Measurements from ENCODE around the gene EFCAB12. TPM values are rescaled to one million over a fixed set of nuclear protein-coding genes. Genes with fewer than 3 reads are reported as not detected.
"Not testable (repeated sequence)": the region's sequence is repeated elsewhere in the genome, so short reads cannot be mapped to it uniquely, and the experiment has no call there.

EFCAB12 gene
- total RNA-seq, 1 experiment from 2014 or later: 0.71 TPM

GRCh38 chr3:129366312-129366831 lies 62.1 kb downstream of the EFCAB12 start:
- H3K27ac ChIP-seq (ENCODE audit: low read depth, low read length, poor library complexity, severe bottlenecking): no peak overlapping the region
- BruUV-seq (replicated peaks): no TSS peak
- H3K36me3 ChIP-seq (ENCODE audit: insufficient read depth, low read length, poor library complexity, severe bottlenecking): no peaks in the 10 kb centered on the region
- CTCF ChIA-PET: no interaction called here
- H3K4me1 ChIP-seq (ENCODE audit: insufficient read depth, low read length, poor library complexity, severe bottlenecking): no peaks in the 10 kb centered on the region
- H3K27me3 ChIP-seq (replicated peaks; ENCODE audit: insufficient read depth, low read depth, low read length, poor library complexity): no peaks in the 10 kb centered on the region
- intact Hi-C loops (cut with micrococcal nuclease; ENCODE audit: unreplicated experiment): no loop called here
- POLR2A ChIA-PET (ENCODE audit: low non-redundant PET): no interaction called here
- DNase-seq (ENCODE audit: low spot score): no peak
- TF ChIP-seq, protein P1, sequence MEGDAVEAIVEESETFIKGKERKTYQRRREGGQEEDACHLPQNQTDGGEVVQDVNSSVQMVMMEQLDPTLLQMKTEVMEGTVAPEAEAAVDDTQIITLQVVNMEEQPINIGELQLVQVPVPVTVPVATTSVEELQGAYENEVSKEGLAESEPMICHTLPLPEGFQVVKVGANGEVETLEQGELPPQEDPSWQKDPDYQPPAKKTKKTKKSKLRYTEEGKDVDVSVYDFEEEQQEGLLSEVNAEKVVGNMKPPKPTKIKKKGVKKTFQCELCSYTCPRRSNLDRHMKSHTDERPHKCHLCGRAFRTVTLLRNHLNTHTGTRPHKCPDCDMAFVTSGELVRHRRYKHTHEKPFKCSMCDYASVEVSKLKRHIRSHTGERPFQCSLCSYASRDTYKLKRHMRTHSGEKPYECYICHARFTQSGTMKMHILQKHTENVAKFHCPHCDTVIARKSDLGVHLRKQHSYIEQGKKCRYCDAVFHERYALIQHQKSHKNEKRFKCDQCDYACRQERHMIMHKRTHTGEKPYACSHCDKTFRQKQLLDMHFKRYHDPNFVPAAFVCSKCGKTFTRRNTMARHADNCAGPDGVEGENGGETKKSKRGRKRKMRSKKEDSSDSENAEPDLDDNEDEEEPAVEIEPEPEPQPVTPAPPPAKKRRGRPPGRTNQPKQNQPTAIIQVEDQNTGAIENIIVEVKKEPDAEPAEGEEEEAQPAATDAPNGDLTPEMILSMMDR (conservative IDR thresholded peaks at IDR 0.05; ENCODE audit: low read depth, low read length): no peak
- TF ChIP-seq EZH2 (IDR thresholded peaks at IDR 0.05; ENCODE audit: borderline replicate concordance, low read depth, low read length, poor library complexity, severe bottlenecking): no peak
- H3K4me3 ChIP-seq (ENCODE audit: low read depth, low read length, poor library complexity, severe bottlenecking): no peak overlapping the region
- no peaks in the 10 kb centered on the region for H3K9me3 ChIP-seq (ENCODE audit: low read depth, low read length, poor library complexity, severe bottlenecking)

GRCh38 chr3:129365296-129366136 lies 62.9 kb downstream of the EFCAB12 start:
- POLR2A ChIA-PET (ENCODE audit: low non-redundant PET): no interaction called here

DNA sequence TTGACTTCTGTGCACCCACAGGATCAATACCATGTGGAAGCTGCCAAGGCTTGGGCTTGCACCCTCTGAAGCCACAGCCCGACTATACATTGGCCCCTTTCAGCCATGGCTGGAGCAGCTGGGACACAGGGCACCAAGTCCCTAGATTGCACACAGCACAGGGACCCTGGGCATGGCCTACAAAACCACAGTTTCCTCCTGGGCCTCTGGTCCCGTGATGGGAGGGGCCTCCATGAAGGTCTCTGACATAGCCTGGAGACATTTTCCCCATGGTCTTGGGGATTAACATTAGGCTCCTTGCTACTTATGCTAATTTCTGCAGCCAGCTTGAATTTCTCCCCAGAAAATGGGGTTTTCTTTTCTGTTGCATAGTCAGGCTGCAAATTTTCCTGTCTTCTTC lies 63.6 kb downstream of the EFCAB12 start:
- intact Hi-C loops (cut with micrococcal nuclease; ENCODE audit: unreplicated experiment); H3K36me3 ChIP-seq (ENCODE audit: insufficient read depth, low read length, poor library complexity, severe bottlenecking); BruUV-seq (replicated peaks); POLR2A ChIA-PET (ENCODE audit: low non-redundant PET); H3K27me3 ChIP-seq (replicated peaks; ENCODE audit: insufficient read depth, low read depth, low read length, poor library complexity); H3K9me3 ChIP-seq (ENCODE audit: low read depth, low read length, poor library complexity, severe bottlenecking); DNase-seq (ENCODE audit: low spot score); H3K27ac ChIP-seq (ENCODE audit: low read depth, low read length, poor library complexity, severe bottlenecking); CTCF ChIA-PET; H3K4me1 ChIP-seq (ENCODE audit: insufficient read depth, low read length, poor library complexity, severe bottlenecking); H3K4me3 ChIP-seq (ENCODE audit: low read depth, low read length, poor library complexity, severe bottlenecking): not testable (repeated sequence)

More at GRCh38 chr3:129365296-129366136, 62.9 kb downstream of the EFCAB12 start:
- Histone ChIP-seq H3K9me3 (ENCODE audit: low read depth, low read length, poor library complexity, severe bottlenecking) (no peaks in the 10 kb centered on the region), H3K27me3 (replicated peaks; ENCODE audit: insufficient read depth, low read depth, low read length, poor library complexity) (no peaks in the 10 kb centered on the region), H3K27ac (ENCODE audit: low read depth, low read length, poor library complexity, severe bottlenecking) (no peak overlapping the region), H3K36me3 (ENCODE audit: insufficient read depth, low read length, poor library complexity, severe bottlenecking) (no peaks in the 10 kb centered on the region), H3K4me1 (ENCODE audit: insufficient read depth, low read length, poor library complexity, severe bottlenecking) (no peaks in the 10 kb centered on the region), H3K4me3 (ENCODE audit: low read depth, low read length, poor library complexity, severe bottlenecking) (no peak overlapping the region)
- no TSS peak for BruUV-seq (replicated peaks)
- no peak for DNase-seq (ENCODE audit: low spot score)
- TF ChIP-seq EZH2 (IDR thresholded peaks at IDR 0.05; ENCODE audit: borderline replicate concordance, low read depth, low read length, poor library complexity, severe bottlenecking): no peak
- TF ChIP-seq, protein P1 (conservative IDR thresholded peaks at IDR 0.05; ENCODE audit: low read depth, low read length): no peak
- CTCF ChIA-PET: no interaction called here
- intact Hi-C loops (cut with micrococcal nuclease; ENCODE audit: unreplicated experiment): no loop called here

DNA sequence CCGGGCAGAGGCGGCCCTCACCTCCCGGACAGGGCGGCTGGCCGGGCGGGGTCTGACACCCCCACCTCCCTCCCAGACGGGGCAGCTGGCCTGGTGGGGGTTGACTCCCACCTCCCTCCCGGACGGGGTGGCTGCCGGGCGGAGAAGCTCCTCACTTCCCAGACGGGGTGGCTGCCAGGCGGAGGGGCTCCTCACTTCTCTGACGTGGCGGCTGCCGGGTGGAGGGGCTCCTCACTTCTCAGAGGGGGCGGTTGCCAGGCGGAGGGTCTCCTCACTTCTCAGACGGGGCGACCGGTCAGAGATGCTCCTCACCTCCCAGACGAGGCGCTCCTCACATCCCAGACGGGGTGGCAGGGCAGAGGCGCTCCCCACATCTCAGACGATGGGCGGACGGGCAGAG lies 65.1 kb downstream of the EFCAB12 start:
- H3K4me1 ChIP-seq (ENCODE audit: insufficient read depth, low read length, poor library complexity, severe bottlenecking); BruUV-seq (replicated peaks); POLR2A ChIA-PET (ENCODE audit: low non-redundant PET); H3K27me3 ChIP-seq (replicated peaks; ENCODE audit: insufficient read depth, low read depth, low read length, poor library complexity); H3K36me3 ChIP-seq (ENCODE audit: insufficient read depth, low read length, poor library complexity, severe bottlenecking); CTCF ChIA-PET; H3K27ac ChIP-seq (ENCODE audit: low read depth, low read length, poor library complexity, severe bottlenecking); DNase-seq (ENCODE audit: low spot score); H3K4me3 ChIP-seq (ENCODE audit: low read depth, low read length, poor library complexity, severe bottlenecking); H3K9me3 ChIP-seq (ENCODE audit: low read depth, low read length, poor library complexity, severe bottlenecking); intact Hi-C loops (cut with micrococcal nuclease; ENCODE audit: unreplicated experiment): not testable (repeated sequence)

Measured in A673 (cell line).